HG03460 (cell line): Measurements from ENCODE around the gene DLK1.

ENCODE experiments used
- ATAC-seq: cut with Tn5 transposase; IDR thresholded peaks from one replicate; pipeline ENCODE4 v1.9.1; 2021; ENCODE audit not compliant: unreplicated experiment

The DLK1 gene

GRCh38 chr14:100787659-100788058, 61.0 kb downstream of the DLK1 start:
- ATAC-seq = no peak
